BJ (cell line): Measurements from ENCODE around the gene DCP2. TPM values are rescaled to one million over a fixed set of nuclear protein-coding genes. Genes with fewer than 3 reads are reported as not detected.

ENCODE experiments used
- CTCF ChIA-PET: fragments of 350-600 bp; formaldehyde crosslinking; extraction: SDS; loops from one replicate; lab custom pipeline; 2021; ENCODE audit warnings: antibody characterized with exemption, inconsistent platforms; lab: Yijun Ruan, JAX
- POLR2A ChIA-PET: fragments of 300-600 bp; sonication (Branson Sonifier 250); formaldehyde crosslinking; extraction: SDS; loops from one replicate; lab custom pipeline; 2021; ENCODE audit warnings: antibody characterized with exemption; lab: Charles Lee
- DNase-seq: peaks from one replicate; pipeline ENCODE4 v3.0.0-alpha.2; 2011; ENCODE audit warnings: low read depth
- H3K27me3 ChIP-seq: 2 replicates; pipeline ENCODE4 v1.6.0; 2011; ENCODE audit warnings: low read length; ENCODE audit not compliant: control insufficient read depth, insufficient read depth
- H3K36me3 ChIP-seq: 2 replicates; pipeline ENCODE4 v1.5.1; 2011; ENCODE audit warnings: low read length; ENCODE audit not compliant: control insufficient read depth, insufficient read depth
- H3K4me3 ChIP-seq: 2 replicates; pipeline ENCODE4 v1.5.1; 2011; ENCODE audit warnings: low read depth, mild to moderate bottlenecking, control low read depth, low read length
- CTCF ChIP-seq: IDR thresholded peaks from 2 replicates; pipeline ENCODE4 v1.5.1; 2011; ENCODE audit warnings: low read depth, mild to moderate bottlenecking, control low read depth, inconsistent platforms, low read length, moderate library complexity; ENCODE audit not compliant: insufficient read depth
- polyA plus RNA-seq: library from polyadenylated mRNA; depleted of rRNA; stranded (reverse); fragments of >200 nt; gene quantifications from 2 replicates; pipeline ENCODE4 v1.2.3, GENCODE V29; 2011

DCP2 gene
- polyA plus RNA-seq, 1 experiment: 6.4 TPM

- CTCF ChIA-PET: interaction anchor here (1.2 kb wide), 1 partner anchor 12 kb away, joined by 3 read pairs; no protein-coding TSS in a partner anchor
- no peaks in the 10 kb centered on the region for H3K36me3 ChIP-seq
- POLR2A ChIA-PET: no interaction called here
- H3K4me3 ChIP-seq: no peak overlapping the region
- H3K27me3 ChIP-seq: no peaks in the 10 kb centered on the region
- TF ChIP-seq CTCF: no peak
- DNase-seq: no peak
Measured at GRCh38 chr5:113047733-113048652, 71.4 kb downstream of the DCP2 start.

- TF ChIP-seq CTCF: no peak
- Histone ChIP-seq H3K27me3 (no peaks in the 10 kb centered on the region), H3K4me3 (no peak overlapping the region), H3K36me3 (no peaks in the 10 kb centered on the region)
- CTCF ChIA-PET: no interaction called here
- no peak for DNase-seq
- POLR2A ChIA-PET: no interaction called here
Measured at GRCh38 chr5:113048931-113049330, 72.3 kb downstream of the DCP2 start.

- H3K27me3 ChIP-seq: no peaks in the 10 kb centered on the region
Measured at GRCh38 chr5:113050721-113051382, 74.3 kb downstream of the DCP2 start.

GRCh38 chr5:113052041-113052795, 75.6 kb downstream of the DCP2 start:
- POLR2A ChIA-PET: interaction anchor here (0.6 kb wide), 1 partner anchor 364 kb away, joined by 3 read pairs; no protein-coding TSS in a partner anchor
- Histone ChIP-seq H3K36me3 (no peaks in the 10 kb centered on the region), H3K4me3 (no peak overlapping the region), H3K27me3 (no peaks in the 10 kb centered on the region)
- CTCF ChIA-PET: interaction anchor here (0.5 to 1.1 kb wide), 4 partner anchors 9 to 266 kb away, joined by 3 read pairs; no protein-coding TSS in a partner anchor
- TF ChIP-seq CTCF: no peak
- DNase-seq: no peak

More at GRCh38 chr5:113050721-113051382, 74.3 kb downstream of the DCP2 start:
- ChIA-PET POLR2A (no interaction called here), CTCF (interaction anchor here (0.5 to 1.2 kb wide), 2 partner anchors 54 to 251 kb away, joined by 4 to 5 read pairs; no protein-coding TSS in a partner anchor)
- no peak overlapping the region for H3K4me3 ChIP-seq
- no peaks in the 10 kb centered on the region for H3K36me3 ChIP-seq
- DNase-seq: peak; percentile 67
- no peak for TF ChIP-seq CTCF
